Kidney epithelial cell (primary cell): Measurements from ENCODE around the gene RGS12. TPM values are rescaled to one million over a fixed set of nuclear protein-coding genes. Genes with fewer than 3 reads are reported as not detected.

Experiments used
- DNase-seq: peaks from one replicate; pipeline ENCODE4 v3.0.0-alpha.2; 2010; ENCODE audit warnings: low read depth
- H3K27me3 ChIP-seq: 2 replicates; pipeline ENCODE4 v1.6.0; 2011; ENCODE audit warnings: low read length; ENCODE audit not compliant: control insufficient read depth, insufficient read depth
- H3K36me3 ChIP-seq: 2 replicates; pipeline ENCODE4 v1.5.1; 2011; ENCODE audit warnings: low read length; ENCODE audit not compliant: control insufficient read depth, insufficient read depth
- H3K4me3 ChIP-seq: 2 replicates; pipeline ENCODE4 v1.5.1; 2011; ENCODE audit warnings: low read depth, mild to moderate bottlenecking, control low read depth, low read length
- CTCF ChIP-seq: IDR thresholded peaks from 2 replicates; pipeline ENCODE4 v1.5.1; 2011; ENCODE audit warnings: mild to moderate bottlenecking, moderate library complexity, low read length, control low read depth, inconsistent platforms; ENCODE audit not compliant: insufficient read depth, poor library complexity, severe bottlenecking
- total RNA-seq: library from RNA; depleted of rRNA; stranded (reverse); fragments of >200 nt; gene quantifications from 2 replicates; pipeline ENCODE4 v1.2.3, GENCODE V29; 2015

RGS12 gene
- total RNA-seq, 1 donor from 2014 or later = 28.7 TPM

- no peaks in the 10 kb centered on the region for H3K27me3 ChIP-seq
- peak; percentile 7 for TF ChIP-seq CTCF
- DNase-seq = no peak
- no peaks in the 10 kb centered on the region for H3K36me3 ChIP-seq
- no peak overlapping the region for H3K4me3 ChIP-seq
These were observed 46.1 kb upstream of the RGS12 start for GRCh38 chr4:3246458-3247398.

GRCh38 chr4:3247399-3248177, 45.2 kb upstream of the RGS12 start:
- no peak for DNase-seq
- Histone ChIP-seq H3K36me3 (no peaks in the 10 kb centered on the region), H3K4me3 (no peak overlapping the region), H3K27me3 (no peaks in the 10 kb centered on the region)
- TF ChIP-seq CTCF = no peak

GRCh38 chr4:3248178-3248480, 44.7 kb upstream of the RGS12 start:
- Histone ChIP-seq H3K27me3 (no peaks in the 10 kb centered on the region), H3K36me3 (no peaks in the 10 kb centered on the region), H3K4me3 (no peak overlapping the region)
- no peak for TF ChIP-seq CTCF
- DNase-seq = no peak

GRCh38 chr4:3248811-3249661, 43.8 kb upstream of the RGS12 start, which contains the start of gene MSANTD1:
TSS of gene MSANTD1 (plus strand) at chr4:3249159. CDS start at chr4:3249223, 64 bp downstream.
- Histone ChIP-seq H3K4me3 (no peak within 1 kb of the TSS), H3K27me3 (no peaks in the 10 kb centered on the region), H3K36me3 (no peaks in the 10 kb centered on the region)
- TF ChIP-seq CTCF = no peak
- peak; percentile 5 for DNase-seq

- DNase-seq = no peak
- Histone ChIP-seq H3K36me3 (no peaks in the 10 kb centered on the region), H3K4me3 (no peak overlapping the region), H3K27me3 (no peaks in the 10 kb centered on the region)
- no peak for TF ChIP-seq CTCF
These were observed 42.9 kb upstream of the RGS12 start for GRCh38 chr4:3249711-3250437.
